Astrocyte (in vitro differentiated cells and primary cell): ENCODE data around the gene GRM4. TPM values are rescaled to one million over a fixed set of nuclear protein-coding genes. Genes with fewer than 3 reads are reported as not detected.
"Not testable (repeated sequence)": the region's sequence is repeated elsewhere in the genome, so short reads cannot be mapped to it uniquely, and the experiment has no call there.

Source experiments
- DNase-seq: peaks from one replicate; pipeline ENCODE4 v3.0.0-alpha.2; 2010; ENCODE audit warnings: low read depth
- FAIRE-seq: peaks from 2 replicates; lab custom pipeline; 2011; peaks lifted over from hg19 to GRCh38; lab: Jason Lieb, UNC
- H2AFZ ChIP-seq: 2 replicates; pipeline ENCODE4 v1.6.0; 2012; ENCODE audit warnings: low read depth, low read length, inconsistent platforms
- H3K27ac ChIP-seq: 2 replicates; pipeline ENCODE4 v1.5.1; 2011; ENCODE audit warnings: low read depth, low read length, inconsistent platforms
- H3K27me3 ChIP-seq: 2 replicates; pipeline ENCODE4 v1.6.0; 2011; ENCODE audit warnings: low read length, inconsistent platforms; ENCODE audit not compliant: insufficient read depth
- H3K36me3 ChIP-seq: 2 replicates; pipeline ENCODE4 v1.5.1; 2011; ENCODE audit warnings: low read length, inconsistent platforms; ENCODE audit not compliant: insufficient read depth
- H3K4me1 ChIP-seq: 2 replicates; pipeline ENCODE4 v1.5.1; 2011; ENCODE audit warnings: low read length, inconsistent platforms; ENCODE audit not compliant: insufficient read depth
- H3K4me2 ChIP-seq: 2 replicates; pipeline ENCODE4 v1.6.0; 2012; ENCODE audit warnings: low read length, inconsistent platforms
- H3K4me3 ChIP-seq: 2 replicates; pipeline ENCODE4 v1.5.1; 2011; ENCODE audit warnings: low read depth, mild to moderate bottlenecking, low read length, inconsistent platforms; ENCODE audit not compliant: insufficient read depth
- H3K79me2 ChIP-seq: 2 replicates; pipeline ENCODE4 v1.6.0; 2012; ENCODE audit warnings: mild to moderate bottlenecking, low read length, inconsistent platforms; ENCODE audit not compliant: insufficient read depth
- H3K9ac ChIP-seq: 2 replicates; pipeline ENCODE4 v1.6.0; 2012; ENCODE audit warnings: mild to moderate bottlenecking, low read length, inconsistent platforms
- H3K9me3 ChIP-seq: 2 replicates; pipeline ENCODE4 v1.5.1; 2012; ENCODE audit warnings: low read depth, mild to moderate bottlenecking, low read length, inconsistent platforms; ENCODE audit not compliant: insufficient read depth
- H4K20me1 ChIP-seq: 2 replicates; pipeline ENCODE4 v1.6.0; 2012; ENCODE audit warnings: low read length, inconsistent platforms; ENCODE audit not compliant: insufficient read depth
- H3K27ac Mint-ChIP-seq: one replicate; pipeline ENCODE4 v1.8.0; 2021; ENCODE audit warnings: mild to moderate bottlenecking, mixed read lengths; ENCODE audit not compliant: unreplicated experiment
- H3K27me3 Mint-ChIP-seq: one replicate; pipeline ENCODE4 v1.8.0; 2021; ENCODE audit warnings: low read depth, mixed read lengths; ENCODE audit not compliant: unreplicated experiment
- H3K36me3 Mint-ChIP-seq: one replicate; pipeline ENCODE4 v1.8.0; 2021; ENCODE audit warnings: low read depth, mixed read lengths; ENCODE audit not compliant: unreplicated experiment
- H3K4me1 Mint-ChIP-seq: one replicate; pipeline ENCODE4 v1.8.0; 2021; ENCODE audit warnings: low read depth, mixed read lengths; ENCODE audit not compliant: unreplicated experiment
- H3K4me3 Mint-ChIP-seq: one replicate; pipeline ENCODE4 v1.8.0; 2021; ENCODE audit warnings: mild to moderate bottlenecking, moderate library complexity, mixed read lengths; ENCODE audit not compliant: unreplicated experiment
- H3K9me3 Mint-ChIP-seq: one replicate; pipeline ENCODE4 v1.8.0; 2021; ENCODE audit warnings: mild to moderate bottlenecking, mixed read lengths; ENCODE audit not compliant: unreplicated experiment
- CTCF ChIP-seq: IDR thresholded peaks from 2 replicates; pipeline ENCODE4 v1.5.1; 2011; ENCODE audit warnings: low read depth, mild to moderate bottlenecking, inconsistent platforms, low read length, moderate library complexity; ENCODE audit not compliant: insufficient read depth
- EZH2 ChIP-seq: IDR thresholded peaks from 2 replicates; pipeline ENCODE4 v1.6.1; 2012; ENCODE audit warnings: mild to moderate bottlenecking, low read length, inconsistent platforms; ENCODE audit not compliant: insufficient read depth
- total RNA-seq: library from RNA; stranded (reverse); gene quantifications from 2 replicates; pipeline ENCODE4 v1.2.1, GENCODE V29; 2021

The GRM4 gene
- total RNA-seq, 1 donor from 2014 or later = 0.30 TPM

- DNase-seq (no peak), FAIRE-seq (no peak)
- Histone ChIP-seq H3K9me3 (no peaks in the 10 kb centered on the region), H3K4me1 (no peaks in the 10 kb centered on the region), H3K4me2 (no peak overlapping the region), H3K79me2 (no peaks in the 10 kb centered on the region), H4K20me1 (no peaks in the 10 kb centered on the region), H3K27me3 (peaks cover 17% of the 10 kb centered on the region), H3K27ac (no peak overlapping the region), H3K36me3 (no peaks in the 10 kb centered on the region), H2AFZ (no peak overlapping the region), H3K4me3 (no peak overlapping the region), H3K9ac (no peak overlapping the region)
- no peak overlapping the region for H3K4me3 Mint-ChIP-seq
- no peaks in the 10 kb centered on the region for H3K4me1 Mint-ChIP-seq
- H3K36me3 Mint-ChIP-seq = no peaks in the 10 kb centered on the region
- no peaks in the 10 kb centered on the region for H3K9me3 Mint-ChIP-seq
- TF ChIP-seq CTCF = no peak
- no peak for TF ChIP-seq EZH2
- H3K27me3 Mint-ChIP-seq = peaks cover 35% of the 10 kb centered on the region
- H3K27ac Mint-ChIP-seq = no peak overlapping the region
These were observed 102.5 kb downstream of the GRM4 start for GRCh38 chr6:34043359-34043758.

DNA sequence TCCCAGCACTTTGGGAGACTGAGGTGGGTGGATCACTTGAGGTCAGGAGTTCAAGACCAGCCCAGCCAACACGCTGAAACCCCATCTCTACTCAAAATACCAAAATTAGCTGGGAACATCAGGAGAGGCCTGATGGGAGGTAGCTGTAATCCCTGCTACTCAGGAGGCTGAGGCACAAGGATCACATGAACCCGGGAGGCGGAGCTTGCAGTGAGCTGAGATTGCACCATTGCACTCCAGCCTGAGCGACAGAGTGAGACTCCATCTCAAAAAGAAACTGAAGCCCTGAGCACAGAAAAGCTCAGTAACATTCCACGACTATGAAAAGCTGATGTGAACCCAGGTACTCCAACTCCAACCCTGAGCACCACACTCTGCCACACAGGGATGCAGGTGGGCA, 103.9 kb downstream of the GRM4 start:
- not testable (repeated sequence) for DNase-seq, H3K36me3 ChIP-seq, H3K9me3 ChIP-seq, H3K9me3 Mint-ChIP-seq, H3K4me1 Mint-ChIP-seq, H3K4me3 Mint-ChIP-seq, H3K4me1 ChIP-seq, H3K36me3 Mint-ChIP-seq, H3K4me3 ChIP-seq, H3K79me2 ChIP-seq, H3K27ac ChIP-seq, H3K4me2 ChIP-seq, H4K20me1 ChIP-seq, H3K9ac ChIP-seq, H3K27ac Mint-ChIP-seq, FAIRE-seq, H2AFZ ChIP-seq
- peaks cover 11% of the 10 kb centered on the region for H3K27me3 ChIP-seq
- peaks cover 39% of the 10 kb centered on the region for H3K27me3 Mint-ChIP-seq

DNA sequence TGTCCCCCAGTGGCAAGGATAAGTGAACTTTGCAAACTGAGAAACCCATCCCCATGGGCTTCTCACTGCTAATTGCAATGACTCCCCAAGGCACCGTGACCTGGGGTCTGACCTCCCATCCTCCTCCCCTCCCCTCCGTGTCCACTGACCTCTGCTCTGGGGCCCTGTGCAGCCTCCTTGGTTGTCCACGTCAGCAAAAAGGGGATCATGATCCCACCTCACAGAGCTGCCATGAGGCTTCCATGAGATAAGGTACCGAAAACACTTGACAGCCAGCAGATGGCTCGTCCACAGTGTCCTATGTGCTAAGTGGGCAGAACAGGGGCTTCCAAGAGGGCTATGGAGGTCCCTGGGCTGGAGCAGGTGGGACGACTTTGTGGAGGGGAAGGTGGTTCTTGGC, 104.5 kb downstream of the GRM4 start:
- Mint-ChIP-seq H3K27me3 (peaks cover 40% of the 10 kb centered on the region), H3K36me3 (no peaks in the 10 kb centered on the region), H3K4me1 (no peaks in the 10 kb centered on the region), H3K27ac (no peak overlapping the region), H3K9me3 (no peaks in the 10 kb centered on the region), H3K4me3 (no peak overlapping the region)
- Histone ChIP-seq H3K4me1 (no peaks in the 10 kb centered on the region), H3K4me2 (no peak overlapping the region), H3K9me3 (no peaks in the 10 kb centered on the region), H3K27me3 (peaks cover 8% of the 10 kb centered on the region), H2AFZ (no peak overlapping the region), H4K20me1 (no peaks in the 10 kb centered on the region), H3K36me3 (no peaks in the 10 kb centered on the region), H3K9ac (no peak overlapping the region), H3K79me2 (no peaks in the 10 kb centered on the region), H3K4me3 (no peak overlapping the region), H3K27ac (no peak overlapping the region)
- DNase-seq = no peak
- no peak for TF ChIP-seq CTCF
- TF ChIP-seq EZH2 = no peak
- no peak for FAIRE-seq
